ENCODE data around the gene SCFD2.
"Not testable (repeated sequence)": the region's sequence is repeated elsewhere in the genome, so short reads cannot be mapped to it uniquely, and the experiment has no call there.

Gene SCFD2

GRCh38 chr4:53235547-53235946 lies 130.3 kb downstream of the SCFD2 start:
- no peak overlapping the region for H3K9ac ChIP-seq (ENCODE audit: low read depth, low read length)
- no peak overlapping the region for H3K4me3 ChIP-seq (ENCODE audit: low read length)
- H3K36me3 ChIP-seq (ENCODE audit: insufficient read depth, low read length): no peaks in the 10 kb centered on the region
- no peaks in the 10 kb centered on the region for H3K9me3 ChIP-seq (replicated peaks; ENCODE audit: low read length)
- H3K4me2 ChIP-seq (ENCODE audit: low read length): no peak overlapping the region
- no peaks in the 10 kb centered on the region for H3K27me3 ChIP-seq (ENCODE audit: control insufficient read depth, insufficient read depth, low read length)
- H3K4me1 ChIP-seq (ENCODE audit: control insufficient read depth, insufficient read depth, low read length): no peaks in the 10 kb centered on the region

- Histone ChIP-seq H3K36me3 (ENCODE audit: insufficient read depth, low read length) (no peaks in the 10 kb centered on the region), H3K9ac (ENCODE audit: low read depth, low read length) (no peak overlapping the region), H3K4me2 (ENCODE audit: low read length) (no peak overlapping the region), H3K4me3 (ENCODE audit: low read length) (no peak overlapping the region), H3K4me1 (ENCODE audit: control insufficient read depth, insufficient read depth, low read length) (no peaks in the 10 kb centered on the region), H3K9me3 (replicated peaks; ENCODE audit: low read length) (no peaks in the 10 kb centered on the region), H3K27me3 (ENCODE audit: control insufficient read depth, insufficient read depth, low read length) (no peaks in the 10 kb centered on the region)
These were observed 131.2 kb downstream of the SCFD2 start for GRCh38 chr4:53234669-53235068.

GRCh38 chr4:53234111-53234510 lies 131.8 kb downstream of the SCFD2 start:
- no peak overlapping the region for H3K4me2 ChIP-seq (ENCODE audit: low read length)
- no peak overlapping the region for H3K9ac ChIP-seq (ENCODE audit: low read depth, low read length)
- no peaks in the 10 kb centered on the region for H3K36me3 ChIP-seq (ENCODE audit: insufficient read depth, low read length)
- H3K27me3 ChIP-seq (ENCODE audit: control insufficient read depth, insufficient read depth, low read length): no peaks in the 10 kb centered on the region
- H3K4me3 ChIP-seq (ENCODE audit: low read length): no peak overlapping the region
- H3K9me3 ChIP-seq (replicated peaks; ENCODE audit: low read length): no peaks in the 10 kb centered on the region
- no peaks in the 10 kb centered on the region for H3K4me1 ChIP-seq (ENCODE audit: control insufficient read depth, insufficient read depth, low read length)

- H3K9ac ChIP-seq (ENCODE audit: low read depth, low read length): no peak overlapping the region
- no peak overlapping the region for H3K4me3 ChIP-seq (ENCODE audit: low read length)
- H3K9me3 ChIP-seq (replicated peaks; ENCODE audit: low read length): no peaks in the 10 kb centered on the region
- H3K4me1 ChIP-seq (ENCODE audit: control insufficient read depth, insufficient read depth, low read length): no peaks in the 10 kb centered on the region
- no peak overlapping the region for H3K4me2 ChIP-seq (ENCODE audit: low read length)
- no peaks in the 10 kb centered on the region for H3K27me3 ChIP-seq (ENCODE audit: control insufficient read depth, insufficient read depth, low read length)
- H3K36me3 ChIP-seq (ENCODE audit: insufficient read depth, low read length): no peaks in the 10 kb centered on the region
These were observed 132.6 kb downstream of the SCFD2 start for GRCh38 chr4:53233114-53233795.

- Histone ChIP-seq H3K4me2 (ENCODE audit: low read length) (no peak overlapping the region), H3K4me3 (ENCODE audit: low read length) (no peak overlapping the region), H3K4me1 (ENCODE audit: control insufficient read depth, insufficient read depth, low read length) (no peaks in the 10 kb centered on the region), H3K27me3 (ENCODE audit: control insufficient read depth, insufficient read depth, low read length) (no peaks in the 10 kb centered on the region), H3K9me3 (replicated peaks; ENCODE audit: low read length) (no peaks in the 10 kb centered on the region), H3K9ac (ENCODE audit: low read depth, low read length) (no peak overlapping the region), H3K36me3 (ENCODE audit: insufficient read depth, low read length) (no peaks in the 10 kb centered on the region)
These were observed 133.5 kb downstream of the SCFD2 start for GRCh38 chr4:53232371-53232770.

GRCh38 chr4:53228036-53228435 lies 137.8 kb downstream of the SCFD2 start:
- Histone ChIP-seq H3K36me3 (ENCODE audit: insufficient read depth, low read length) (no peaks in the 10 kb centered on the region), H3K4me1 (ENCODE audit: control insufficient read depth, insufficient read depth, low read length) (no peaks in the 10 kb centered on the region), H3K9me3 (replicated peaks; ENCODE audit: low read length) (no peaks in the 10 kb centered on the region), H3K27me3 (ENCODE audit: control insufficient read depth, insufficient read depth, low read length) (no peaks in the 10 kb centered on the region), H3K9ac (ENCODE audit: low read depth, low read length) (no peak overlapping the region), H3K4me2 (ENCODE audit: low read length) (no peak overlapping the region), H3K4me3 (ENCODE audit: low read length) (no peak overlapping the region)

GRCh38 chr4:53227451-53227850 lies 138.4 kb downstream of the SCFD2 start:
- Histone ChIP-seq H3K4me1 (ENCODE audit: control insufficient read depth, insufficient read depth, low read length) (no peaks in the 10 kb centered on the region), H3K9me3 (replicated peaks; ENCODE audit: low read length) (no peaks in the 10 kb centered on the region), H3K27me3 (ENCODE audit: control insufficient read depth, insufficient read depth, low read length) (no peaks in the 10 kb centered on the region), H3K4me3 (ENCODE audit: low read length) (no peak overlapping the region), H3K4me2 (ENCODE audit: low read length) (no peak overlapping the region), H3K36me3 (ENCODE audit: insufficient read depth, low read length) (no peaks in the 10 kb centered on the region), H3K9ac (ENCODE audit: low read depth, low read length) (no peak overlapping the region)

GRCh38 chr4:53221832-53222480 lies 143.9 kb downstream of the SCFD2 start:
- Histone ChIP-seq H3K9me3 (replicated peaks; ENCODE audit: low read length) (no peaks in the 10 kb centered on the region), H3K4me2 (ENCODE audit: low read length) (no peak overlapping the region), H3K36me3 (ENCODE audit: insufficient read depth, low read length) (no peaks in the 10 kb centered on the region), H3K4me3 (ENCODE audit: low read length) (no peak overlapping the region), H3K27me3 (ENCODE audit: control insufficient read depth, insufficient read depth, low read length) (no peaks in the 10 kb centered on the region), H3K4me1 (ENCODE audit: control insufficient read depth, insufficient read depth, low read length) (no peaks in the 10 kb centered on the region), H3K9ac (ENCODE audit: low read depth, low read length) (no peak overlapping the region)

GRCh38 chr4:53219148-53219547 lies 146.7 kb downstream of the SCFD2 start:
- not testable (repeated sequence) for H3K4me3 ChIP-seq (ENCODE audit: low read length); H3K4me2 ChIP-seq (ENCODE audit: low read length); H3K9ac ChIP-seq (ENCODE audit: low read depth, low read length); H3K27me3 ChIP-seq (ENCODE audit: control insufficient read depth, insufficient read depth, low read length); H3K9me3 ChIP-seq (replicated peaks; ENCODE audit: low read length); H3K36me3 ChIP-seq (ENCODE audit: insufficient read depth, low read length); H3K4me1 ChIP-seq (ENCODE audit: control insufficient read depth, insufficient read depth, low read length)

- H3K36me3 ChIP-seq (ENCODE audit: insufficient read depth, low read length): no peaks in the 10 kb centered on the region
- no peaks in the 10 kb centered on the region for H3K9me3 ChIP-seq (replicated peaks; ENCODE audit: low read length)
- no peak overlapping the region for H3K4me3 ChIP-seq (ENCODE audit: low read length)
- no peak overlapping the region for H3K9ac ChIP-seq (ENCODE audit: low read depth, low read length)
- H3K4me1 ChIP-seq (ENCODE audit: control insufficient read depth, insufficient read depth, low read length): peaks cover 15% of the 10 kb centered on the region
- H3K4me2 ChIP-seq (ENCODE audit: low read length): no peak overlapping the region
- no peaks in the 10 kb centered on the region for H3K27me3 ChIP-seq (ENCODE audit: control insufficient read depth, insufficient read depth, low read length)
These were observed 157.1 kb downstream of the SCFD2 start for GRCh38 chr4:53208753-53209152.

- Histone ChIP-seq H3K9me3 (replicated peaks; ENCODE audit: low read length) (no peaks in the 10 kb centered on the region), H3K9ac (ENCODE audit: low read depth, low read length) (no peak overlapping the region), H3K4me2 (ENCODE audit: low read length) (no peak overlapping the region), H3K4me1 (ENCODE audit: control insufficient read depth, insufficient read depth, low read length) (peaks cover 15% of the 10 kb centered on the region), H3K27me3 (ENCODE audit: control insufficient read depth, insufficient read depth, low read length) (no peaks in the 10 kb centered on the region), H3K36me3 (ENCODE audit: insufficient read depth, low read length) (no peaks in the 10 kb centered on the region), H3K4me3 (ENCODE audit: low read length) (no peak overlapping the region)
These were observed 159.9 kb downstream of the SCFD2 start for GRCh38 chr4:53205970-53206369.

GRCh38 chr4:53199356-53199755 lies 166.5 kb downstream of the SCFD2 start:
- H3K4me2 ChIP-seq (ENCODE audit: low read length): no peak overlapping the region
- no peaks in the 10 kb centered on the region for H3K36me3 ChIP-seq (ENCODE audit: insufficient read depth, low read length)
- no peaks in the 10 kb centered on the region for H3K9me3 ChIP-seq (replicated peaks; ENCODE audit: low read length)
- peaks cover 10% of the 10 kb centered on the region for H3K4me1 ChIP-seq (ENCODE audit: control insufficient read depth, insufficient read depth, low read length)
- no peak overlapping the region for H3K9ac ChIP-seq (ENCODE audit: low read depth, low read length)
- no peaks in the 10 kb centered on the region for H3K27me3 ChIP-seq (ENCODE audit: control insufficient read depth, insufficient read depth, low read length)
- H3K4me3 ChIP-seq (ENCODE audit: low read length): no peak overlapping the region
